OCI-LY7 (cell line): Measurements from ENCODE around the gene SCTR.

Source experiments
- EZH2phosphoT487 ChIP-seq: fragments of 200-600 bp; sonication (generic); IDR thresholded peaks from 2 replicates; pipeline ENCODE4 v1.6.1; 2018; ENCODE audit warnings: low read depth, borderline replicate concordance, mild to moderate bottlenecking, mixed run types, antibody characterized with exemption, low read length, moderate library complexity, mixed read lengths
- TF ChIP-seq, protein P1 (sequence below): fragments of 200-600 bp; sonication (generic); conservative IDR thresholded peaks from 2 replicates; pipeline ENCODE4 v1.5.1; 2014; ENCODE audit warnings: mild to moderate bottlenecking, antibody characterized with exemption, low read length, moderate library complexity, mixed read lengths

DNA sequence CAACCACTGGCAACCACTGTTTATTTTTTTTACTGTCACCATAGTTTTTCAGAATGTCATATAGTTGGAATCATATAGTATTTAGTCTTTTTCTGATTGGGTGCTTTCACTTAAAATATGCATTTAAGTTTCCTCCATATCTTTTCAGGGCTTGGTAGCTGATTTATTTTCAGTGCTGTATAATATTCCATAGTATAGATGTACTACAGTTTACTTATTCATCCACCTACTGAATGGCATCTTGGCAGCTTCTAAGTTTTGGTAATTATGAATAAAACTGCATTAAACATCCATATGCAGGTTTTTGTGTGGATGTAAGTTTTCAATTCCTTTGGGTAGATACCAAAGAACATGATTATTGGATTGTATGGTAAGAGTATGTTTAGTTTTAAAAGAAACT lies 43.0 kb upstream of the SCTR start:
- TF ChIP-seq, protein P1, sequence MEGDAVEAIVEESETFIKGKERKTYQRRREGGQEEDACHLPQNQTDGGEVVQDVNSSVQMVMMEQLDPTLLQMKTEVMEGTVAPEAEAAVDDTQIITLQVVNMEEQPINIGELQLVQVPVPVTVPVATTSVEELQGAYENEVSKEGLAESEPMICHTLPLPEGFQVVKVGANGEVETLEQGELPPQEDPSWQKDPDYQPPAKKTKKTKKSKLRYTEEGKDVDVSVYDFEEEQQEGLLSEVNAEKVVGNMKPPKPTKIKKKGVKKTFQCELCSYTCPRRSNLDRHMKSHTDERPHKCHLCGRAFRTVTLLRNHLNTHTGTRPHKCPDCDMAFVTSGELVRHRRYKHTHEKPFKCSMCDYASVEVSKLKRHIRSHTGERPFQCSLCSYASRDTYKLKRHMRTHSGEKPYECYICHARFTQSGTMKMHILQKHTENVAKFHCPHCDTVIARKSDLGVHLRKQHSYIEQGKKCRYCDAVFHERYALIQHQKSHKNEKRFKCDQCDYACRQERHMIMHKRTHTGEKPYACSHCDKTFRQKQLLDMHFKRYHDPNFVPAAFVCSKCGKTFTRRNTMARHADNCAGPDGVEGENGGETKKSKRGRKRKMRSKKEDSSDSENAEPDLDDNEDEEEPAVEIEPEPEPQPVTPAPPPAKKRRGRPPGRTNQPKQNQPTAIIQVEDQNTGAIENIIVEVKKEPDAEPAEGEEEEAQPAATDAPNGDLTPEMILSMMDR, result no peak
- TF ChIP-seq EZH2phosphoT487, result no peak
